ENCODE results near the gene MBD3. TPM values are rescaled to one million over a fixed set of nuclear protein-coding genes. Genes with fewer than 3 reads are reported as not detected.

Gene MBD3
- total and polyA plus RNA-seq, 10 donors, result 57.4 to 177 (median 75.6) TPM

GRCh38 chr19:1567848-1568227 lies 24.8 kb downstream of the MBD3 start:
- no peaks in the 10 kb centered on the region for H3K9me3 ChIP-seq
- no peaks in the 10 kb centered on the region for H3K36me3 ChIP-seq
- no peak overlapping the region for H3K27ac ChIP-seq
- H3K27me3 ChIP-seq (replicated peaks in 1 of 7), result peaks cover 0 to 34% (median 10%) of the 10 kb centered on the region in 7 donors
- intact Hi-C loops (cut with DNase I; ENCODE audit: low total_unique reads), result no loop called here
- no peak for DNase-seq
- 0 to 7% (median 1%) methylated on average over 4 to 72 of the region's 73 CpGs; no CpG with 5 or more reads in 2 of the 5 donors for WGBS, 5 donors
- peaks cover 0 to 28% (median 19%) of the 10 kb centered on the region in 6 donors for H3K4me1 ChIP-seq
- H3K4me3 ChIP-seq, result peak overlapping the region in 2 of 8 donors; percentile 45 to 75
- TF ChIP-seq POLR2AphosphoS5 (IDR thresholded peaks at IDR 0.05) (no peak), POLR2A (IDR thresholded peaks at IDR 0.05) (no peak), CTCF (IDR thresholded peaks at IDR 0.05 in 8 of 11, conservative IDR thresholded peaks at IDR 0.05 in 3 of 11) (no peak)

- peak overlapping the region; percentile 3 to 75 (median 44) for H3K4me3 ChIP-seq
- peaks cover 0 to 28% (median 19%) of the 10 kb centered on the region in 6 donors for H3K4me1 ChIP-seq
- WGBS, 5 donors, result 1 to 3% (median 2%) methylated on average over 28 to 108 of the region's 108 CpGs
- peak overlapping the region in 6 of 8 donors; percentile 38 to 75 (median 62) for H3K27ac ChIP-seq
- no peaks in the 10 kb centered on the region for H3K36me3 ChIP-seq
- DNase-seq, result no peak
- intact Hi-C loops (cut with DNase I; ENCODE audit: low total_unique reads), result no loop called here
- TF ChIP-seq POLR2AphosphoS5 (IDR thresholded peaks at IDR 0.05) (no peak), POLR2A (IDR thresholded peaks at IDR 0.05) (no peak), CTCF (IDR thresholded peaks at IDR 0.05 in 8 of 11, conservative IDR thresholded peaks at IDR 0.05 in 3 of 11) (no peak)
- H3K27me3 ChIP-seq (replicated peaks in 1 of 7), result peaks cover 0 to 34% (median 10%) of the 10 kb centered on the region in 7 donors
- no peaks in the 10 kb centered on the region for H3K9me3 ChIP-seq
Measured at GRCh38 chr19:1567116-1567847, 25.4 kb downstream of the MBD3 start.

GRCh38 chr19:1566392-1567115 lies 26.1 kb downstream of the MBD3 start:
- H3K4me1 ChIP-seq, result peaks cover 0 to 28% (median 19%) of the 10 kb centered on the region in 6 donors
- H3K4me3 ChIP-seq, result peak overlapping the region; percentile 3 to 75 (median 44)
- DNase-seq, result no peak
- H3K27me3 ChIP-seq (replicated peaks in 1 of 7), result peaks cover 0 to 34% (median 10%) of the 10 kb centered on the region in 7 donors
- no peaks in the 10 kb centered on the region for H3K36me3 ChIP-seq
- H3K9me3 ChIP-seq, result no peaks in the 10 kb centered on the region
- 24 to 51% (median 38%) methylated on average over 22 to 42 of the region's 42 CpGs for WGBS, 5 donors
- H3K27ac ChIP-seq, result peak overlapping the region in 6 of 8 donors; percentile 38 to 75 (median 62)
- intact Hi-C loops (cut with DNase I; ENCODE audit: low total_unique reads), result no loop called here
- TF ChIP-seq POLR2A (IDR thresholded peaks at IDR 0.05) (peak in 1 of 3 donors; percentile 23), POLR2AphosphoS5 (IDR thresholded peaks at IDR 0.05) (peak in 2 of 3 donors; percentile 77 to 78), CTCF (IDR thresholded peaks at IDR 0.05 in 8 of 11, conservative IDR thresholded peaks at IDR 0.05 in 3 of 11) (no peak)

- no peak overlapping the region for H3K4me3 ChIP-seq
- no peaks in the 10 kb centered on the region for H3K9me3 ChIP-seq
- intact Hi-C loops (cut with DNase I; ENCODE audit: low total_unique reads), result no loop called here
- H3K36me3 ChIP-seq, result no peaks in the 10 kb centered on the region
- no peak for TF ChIP-seq POLR2A (IDR thresholded peaks at IDR 0.05)
- peaks cover 0 to 20% (median 10%) of the 10 kb centered on the region in 7 donors for H3K27me3 ChIP-seq (replicated peaks in 1 of 7)
- peaks cover 0 to 31% (median 17%) of the 10 kb centered on the region in 6 donors for H3K4me1 ChIP-seq
- WGBS, 5 donors, result 83 to 98% (median 93%) methylated on average over 6 of the region's 6 CpGs
- H3K27ac ChIP-seq, result no peak overlapping the region
- DNase-seq, result no peak
Measured at GRCh38 chr19:1563251-1563650, 29.4 kb downstream of the MBD3 start.

Measured in spleen (tissue), 11 donors.